Astrocyte (in vitro differentiated cells and primary cell): ENCODE data around the gene TIMP3. TPM values are rescaled to one million over a fixed set of nuclear protein-coding genes. Genes with fewer than 3 reads are reported as not detected.

Source experiments
- DNase-seq: peaks from one replicate; pipeline ENCODE4 v3.0.0-alpha.2; 2010; ENCODE audit warnings: low read depth
- FAIRE-seq: peaks from 2 replicates; lab custom pipeline; 2011; peaks lifted over from hg19 to GRCh38; lab: Jason Lieb, UNC
- H2AFZ ChIP-seq: 2 replicates; pipeline ENCODE4 v1.6.0; 2012; ENCODE audit warnings: low read depth, low read length, inconsistent platforms
- H3K27ac ChIP-seq: 2 replicates; pipeline ENCODE4 v1.5.1; 2011; ENCODE audit warnings: low read depth, low read length, inconsistent platforms
- H3K27me3 ChIP-seq: 2 replicates; pipeline ENCODE4 v1.6.0; 2011; ENCODE audit warnings: low read length, inconsistent platforms; ENCODE audit not compliant: insufficient read depth
- H3K36me3 ChIP-seq: 2 replicates; pipeline ENCODE4 v1.5.1; 2011; ENCODE audit warnings: low read length, inconsistent platforms; ENCODE audit not compliant: insufficient read depth
- H3K4me1 ChIP-seq: 2 replicates; pipeline ENCODE4 v1.5.1; 2011; ENCODE audit warnings: low read length, inconsistent platforms; ENCODE audit not compliant: insufficient read depth
- H3K4me2 ChIP-seq: 2 replicates; pipeline ENCODE4 v1.6.0; 2012; ENCODE audit warnings: low read length, inconsistent platforms
- H3K4me3 ChIP-seq: 2 replicates; pipeline ENCODE4 v1.5.1; 2011; ENCODE audit warnings: low read depth, mild to moderate bottlenecking, low read length, inconsistent platforms; ENCODE audit not compliant: insufficient read depth
- H3K79me2 ChIP-seq: 2 replicates; pipeline ENCODE4 v1.6.0; 2012; ENCODE audit warnings: mild to moderate bottlenecking, low read length, inconsistent platforms; ENCODE audit not compliant: insufficient read depth
- H3K9ac ChIP-seq: 2 replicates; pipeline ENCODE4 v1.6.0; 2012; ENCODE audit warnings: mild to moderate bottlenecking, low read length, inconsistent platforms
- H3K9me3 ChIP-seq: 2 replicates; pipeline ENCODE4 v1.5.1; 2012; ENCODE audit warnings: low read depth, mild to moderate bottlenecking, low read length, inconsistent platforms; ENCODE audit not compliant: insufficient read depth
- H4K20me1 ChIP-seq: 2 replicates; pipeline ENCODE4 v1.6.0; 2012; ENCODE audit warnings: low read length, inconsistent platforms; ENCODE audit not compliant: insufficient read depth
- H3K27ac Mint-ChIP-seq: one replicate; pipeline ENCODE4 v1.8.0; 2021; ENCODE audit warnings: mild to moderate bottlenecking, mixed read lengths; ENCODE audit not compliant: unreplicated experiment
- H3K27me3 Mint-ChIP-seq: one replicate; pipeline ENCODE4 v1.8.0; 2021; ENCODE audit warnings: low read depth, mixed read lengths; ENCODE audit not compliant: unreplicated experiment
- H3K36me3 Mint-ChIP-seq: one replicate; pipeline ENCODE4 v1.8.0; 2021; ENCODE audit warnings: low read depth, mixed read lengths; ENCODE audit not compliant: unreplicated experiment
- H3K4me1 Mint-ChIP-seq: one replicate; pipeline ENCODE4 v1.8.0; 2021; ENCODE audit warnings: low read depth, mixed read lengths; ENCODE audit not compliant: unreplicated experiment
- H3K4me3 Mint-ChIP-seq: one replicate; pipeline ENCODE4 v1.8.0; 2021; ENCODE audit warnings: mild to moderate bottlenecking, moderate library complexity, mixed read lengths; ENCODE audit not compliant: unreplicated experiment
- H3K9me3 Mint-ChIP-seq: one replicate; pipeline ENCODE4 v1.8.0; 2021; ENCODE audit warnings: mild to moderate bottlenecking, mixed read lengths; ENCODE audit not compliant: unreplicated experiment
- CTCF ChIP-seq: IDR thresholded peaks from 2 replicates; pipeline ENCODE4 v1.5.1; 2011; ENCODE audit warnings: low read depth, mild to moderate bottlenecking, inconsistent platforms, low read length, moderate library complexity; ENCODE audit not compliant: insufficient read depth
- EZH2 ChIP-seq: IDR thresholded peaks from 2 replicates; pipeline ENCODE4 v1.6.1; 2012; ENCODE audit warnings: mild to moderate bottlenecking, low read length, inconsistent platforms; ENCODE audit not compliant: insufficient read depth
- total RNA-seq: library from RNA; stranded (reverse); gene quantifications from 2 replicates; pipeline ENCODE4 v1.2.1, GENCODE V29; 2021

The TIMP3 gene
- total RNA-seq, 1 donor from 2014 or later = 145 TPM

GRCh38 chr22:32786027-32786418 lies 15.5 kb upstream of the TIMP3 start:
- no peak overlapping the region for H3K27ac ChIP-seq
- no peaks in the 10 kb centered on the region for H3K79me2 ChIP-seq
- peaks cover 2% of the 10 kb centered on the region for H3K27me3 ChIP-seq
- Mint-ChIP-seq H3K4me1 (peaks cover 15% of the 10 kb centered on the region), H3K36me3 (peaks cover 1% of the 10 kb centered on the region), H3K27me3 (peaks cover 2% of the 10 kb centered on the region), H3K4me3 (no peak overlapping the region), H3K27ac (peak overlapping the region; percentile 66), H3K9me3 (no peaks in the 10 kb centered on the region)
- no peak for TF ChIP-seq EZH2
- H3K9me3 ChIP-seq = no peaks in the 10 kb centered on the region
- H3K36me3 ChIP-seq = no peaks in the 10 kb centered on the region
- no peak for DNase-seq
- H3K4me1 ChIP-seq = no peaks in the 10 kb centered on the region
- H3K4me2 ChIP-seq = no peak overlapping the region
- H3K9ac ChIP-seq = no peak overlapping the region
- no peak overlapping the region for H3K4me3 ChIP-seq
- H4K20me1 ChIP-seq = no peaks in the 10 kb centered on the region
- FAIRE-seq = no peak
- H2AFZ ChIP-seq = no peak overlapping the region

DNA sequence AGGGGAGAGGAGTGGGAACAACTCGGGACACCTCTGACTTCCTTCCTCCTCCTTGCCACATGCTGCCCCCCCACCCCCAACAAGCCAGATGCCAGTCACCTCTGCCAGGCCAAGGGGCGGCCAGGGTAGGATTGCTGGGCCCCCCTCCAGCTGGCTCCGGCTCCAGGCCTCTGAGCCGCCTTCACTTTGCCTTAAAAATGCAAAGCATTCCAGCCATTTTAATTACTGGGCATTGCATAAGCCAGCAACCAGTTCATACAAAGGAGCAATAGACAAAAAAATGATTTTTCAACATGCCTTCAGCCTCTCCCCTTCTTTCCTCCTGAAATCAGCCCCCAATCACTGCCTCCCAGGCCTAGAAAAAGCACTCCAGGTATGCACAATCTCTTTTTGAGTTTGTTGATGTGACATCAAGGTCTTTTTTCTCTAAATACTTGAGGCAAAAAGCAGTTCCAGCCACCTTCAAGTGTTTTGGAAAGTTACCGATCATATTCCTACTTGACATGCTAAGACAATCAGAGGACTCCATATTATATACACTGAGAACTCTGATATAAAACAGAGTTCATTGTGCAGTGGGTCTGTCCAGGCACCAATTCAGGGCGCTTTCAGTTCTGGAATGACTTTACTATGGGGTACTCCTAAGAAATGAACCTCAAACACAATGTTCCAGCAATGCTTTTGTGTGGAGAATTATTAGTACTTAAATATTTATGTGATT lies 12.4 kb upstream of the TIMP3 start:
- Histone ChIP-seq H3K27me3 (no peaks in the 10 kb centered on the region), H3K9ac (no peak overlapping the region), H2AFZ (peak overlapping the region; percentile 61), H3K4me2 (peak overlapping the region; percentile 10), H3K4me3 (no peak overlapping the region), H3K9me3 (no peaks in the 10 kb centered on the region), H3K27ac (peak overlapping the region; percentile 15), H3K36me3 (no peaks in the 10 kb centered on the region), H4K20me1 (no peaks in the 10 kb centered on the region), H3K79me2 (no peaks in the 10 kb centered on the region), H3K4me1 (no peaks in the 10 kb centered on the region)
- FAIRE-seq = no peak
- no peak overlapping the region for H3K4me3 Mint-ChIP-seq
- H3K27ac Mint-ChIP-seq = peak overlapping the region; percentile 99
- no peaks in the 10 kb centered on the region for H3K9me3 Mint-ChIP-seq
- DNase-seq = peak; percentile 72
- peaks cover 15% of the 10 kb centered on the region for H3K4me1 Mint-ChIP-seq
- H3K27me3 Mint-ChIP-seq = peaks cover 2% of the 10 kb centered on the region
- peaks cover 1% of the 10 kb centered on the region for H3K36me3 Mint-ChIP-seq
- TF ChIP-seq EZH2 = no peak

DNA sequence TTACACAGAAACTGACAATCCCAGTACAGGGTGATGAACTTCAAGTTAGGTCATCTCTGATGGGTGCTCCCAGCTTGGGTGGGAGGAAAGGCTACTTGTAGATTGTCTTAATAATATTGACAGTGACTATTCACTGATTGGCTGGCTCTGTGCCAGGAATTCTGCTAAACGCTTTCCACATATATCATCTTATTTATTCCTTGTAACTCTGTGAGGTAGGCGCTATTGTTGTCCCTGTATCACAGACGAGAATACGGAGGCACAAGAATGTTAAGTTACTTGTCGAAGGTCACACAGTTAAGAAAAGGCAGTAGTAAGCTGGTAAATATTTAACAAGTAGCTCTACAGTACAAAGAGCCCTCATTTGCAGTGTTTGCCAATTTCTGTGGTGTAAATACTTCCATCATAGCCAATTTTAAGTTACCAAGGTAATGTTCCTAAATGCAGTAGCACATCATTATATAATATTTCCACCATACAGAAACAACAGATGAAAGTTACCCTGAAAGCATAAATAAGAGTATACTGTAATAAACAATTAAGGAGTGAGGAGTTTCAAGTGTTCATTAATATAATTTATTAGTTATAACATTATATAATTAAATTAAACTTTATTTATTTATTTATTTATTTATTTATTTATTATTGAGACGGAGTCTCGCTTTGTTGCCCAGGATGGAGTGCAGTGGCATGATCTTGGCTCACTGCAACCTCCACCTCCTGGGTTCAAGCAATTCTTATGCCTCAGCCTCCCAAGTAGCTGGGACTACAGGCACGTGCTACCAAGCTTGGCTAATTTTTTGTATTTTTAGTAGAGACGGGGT lies 11.5 kb upstream of the TIMP3 start:
- Histone ChIP-seq H3K4me2 (no peak overlapping the region), H3K79me2 (no peaks in the 10 kb centered on the region), H3K27ac (no peak overlapping the region), H3K4me1 (peaks cover 6% of the 10 kb centered on the region), H4K20me1 (no peaks in the 10 kb centered on the region), H3K36me3 (no peaks in the 10 kb centered on the region), H3K4me3 (no peak overlapping the region), H3K9ac (no peak overlapping the region), H3K27me3 (no peaks in the 10 kb centered on the region), H3K9me3 (no peaks in the 10 kb centered on the region), H2AFZ (no peak overlapping the region)
- FAIRE-seq (peak; percentile 20), DNase-seq (no peak)
- TF ChIP-seq CTCF (no peak), EZH2 (no peak)
- Mint-ChIP-seq H3K9me3 (no peaks in the 10 kb centered on the region), H3K4me1 (peaks cover 18% of the 10 kb centered on the region), H3K27ac (peak overlapping the region; percentile 99), H3K27me3 (peaks cover 2% of the 10 kb centered on the region), H3K36me3 (peaks cover 1% of the 10 kb centered on the region), H3K4me3 (no peak overlapping the region)
